Activated gamma-delta T cell treated with Interleukin-2 at 50 U/mL for 16 hours (primary cell): ENCODE measurements around the gene ZNF467.

Experiments
- DNase-seq: peaks from one replicate; pipeline ENCODE4 v3.0.0-alpha.2; 2020

ZNF467 gene

DNA sequence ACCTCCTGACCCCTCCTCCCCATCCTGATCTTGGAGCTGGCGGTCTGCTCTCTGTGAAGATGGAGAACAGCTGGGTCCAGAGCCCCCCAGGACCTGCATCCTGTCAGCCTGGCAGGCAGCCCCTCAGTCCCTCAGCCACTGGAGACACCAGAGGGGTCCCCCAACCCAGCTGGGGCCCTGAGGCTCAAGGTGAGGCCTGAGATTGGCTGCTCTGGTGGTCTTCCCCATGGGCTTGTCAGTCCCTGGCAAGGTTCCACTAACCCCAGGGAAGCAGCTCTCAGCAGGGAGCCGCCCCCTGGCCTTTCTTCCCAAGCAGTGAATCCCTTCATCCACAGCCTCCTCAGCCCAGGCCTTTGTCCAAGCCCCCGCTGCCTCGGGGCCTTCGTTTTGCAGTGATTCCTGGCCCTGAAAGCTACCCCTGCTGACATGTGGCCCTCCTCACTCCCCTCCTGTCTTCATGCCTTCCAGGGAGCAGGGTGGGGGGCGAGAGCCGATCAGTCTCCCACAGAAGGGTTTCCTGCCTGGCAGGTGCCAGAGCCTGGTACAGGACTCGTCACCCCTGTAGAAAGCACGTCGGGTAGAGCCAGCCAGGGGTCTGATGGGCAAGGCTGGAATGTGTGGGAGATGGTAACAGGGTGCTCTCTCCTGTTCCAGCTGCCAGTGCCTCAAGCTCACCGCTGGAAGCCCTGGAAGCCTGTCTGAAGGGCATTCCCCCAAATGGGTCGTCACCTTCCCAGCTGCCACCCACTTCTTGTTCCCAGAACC lies 48.5 kb downstream of the ZNF467 start:
- no peak for DNase-seq

DNA sequence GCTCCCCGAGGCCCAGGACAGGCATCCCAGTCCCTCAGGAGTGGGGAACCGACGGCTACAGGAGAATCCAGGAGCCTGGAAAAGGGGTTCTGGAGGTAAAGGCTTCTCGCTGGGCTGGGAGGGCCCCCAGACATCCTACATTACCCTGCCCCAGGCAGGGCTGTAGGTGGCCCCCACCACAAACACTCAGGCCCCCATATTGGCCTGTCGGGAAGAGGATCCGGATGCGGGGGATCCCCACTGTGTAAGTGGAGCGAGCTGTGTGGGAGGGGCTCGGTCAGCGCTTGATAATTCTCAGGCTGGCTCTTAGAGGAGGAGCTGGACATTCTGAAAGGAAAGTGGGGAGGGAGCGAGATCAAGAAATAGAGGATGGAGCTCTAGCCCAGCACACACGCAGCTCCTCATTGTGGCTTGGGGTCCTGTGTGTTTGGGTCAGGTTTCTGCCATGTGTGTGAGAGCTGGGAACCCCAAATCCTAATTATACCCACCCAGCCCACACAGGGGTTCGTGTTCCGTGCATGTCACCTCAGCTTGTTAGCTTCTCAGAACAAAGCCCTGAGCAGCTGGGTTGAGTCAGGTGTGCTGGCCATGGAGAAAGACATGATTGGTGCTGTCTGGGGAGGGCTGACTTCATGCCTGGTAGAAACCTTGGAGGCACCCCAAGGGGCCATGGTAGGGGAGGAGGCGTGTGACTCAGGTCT lies 49.4 kb downstream of the ZNF467 start:
- no peak for DNase-seq

DNA sequence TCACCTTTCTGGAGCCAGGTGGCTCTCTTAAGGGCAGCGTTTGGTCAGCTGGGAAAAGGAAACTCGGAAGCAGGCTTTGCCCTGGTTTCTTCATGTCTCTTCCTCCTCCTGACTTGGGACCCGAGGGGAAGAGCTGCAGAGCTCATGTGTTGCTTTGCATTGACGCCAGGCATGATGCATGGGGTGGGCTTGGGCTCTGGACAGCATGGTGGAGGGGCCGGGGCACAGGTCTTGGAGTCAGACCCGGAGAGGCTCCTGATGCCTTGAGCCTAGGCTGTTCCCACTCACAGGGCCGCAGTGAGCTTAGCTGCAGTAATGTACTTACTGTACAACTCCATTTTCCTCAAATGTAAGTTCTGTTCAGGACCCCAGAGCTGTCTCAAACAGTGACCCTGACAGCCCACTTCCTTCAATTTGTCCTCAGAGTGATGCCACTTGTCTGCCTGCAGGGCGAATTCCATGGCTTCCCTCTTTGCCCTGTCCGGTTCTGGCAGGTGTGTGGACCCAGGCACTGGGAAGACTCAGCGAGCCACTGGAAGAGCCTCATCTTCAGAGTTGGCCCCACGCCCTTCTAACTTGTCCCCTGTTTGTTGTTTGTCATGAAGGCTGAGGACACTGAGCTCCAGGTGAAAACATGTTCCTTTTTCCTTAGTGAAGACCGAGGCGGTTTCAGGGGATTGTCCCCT lies 50.2 kb downstream of the ZNF467 start:
- no peak for DNase-seq

DNA sequence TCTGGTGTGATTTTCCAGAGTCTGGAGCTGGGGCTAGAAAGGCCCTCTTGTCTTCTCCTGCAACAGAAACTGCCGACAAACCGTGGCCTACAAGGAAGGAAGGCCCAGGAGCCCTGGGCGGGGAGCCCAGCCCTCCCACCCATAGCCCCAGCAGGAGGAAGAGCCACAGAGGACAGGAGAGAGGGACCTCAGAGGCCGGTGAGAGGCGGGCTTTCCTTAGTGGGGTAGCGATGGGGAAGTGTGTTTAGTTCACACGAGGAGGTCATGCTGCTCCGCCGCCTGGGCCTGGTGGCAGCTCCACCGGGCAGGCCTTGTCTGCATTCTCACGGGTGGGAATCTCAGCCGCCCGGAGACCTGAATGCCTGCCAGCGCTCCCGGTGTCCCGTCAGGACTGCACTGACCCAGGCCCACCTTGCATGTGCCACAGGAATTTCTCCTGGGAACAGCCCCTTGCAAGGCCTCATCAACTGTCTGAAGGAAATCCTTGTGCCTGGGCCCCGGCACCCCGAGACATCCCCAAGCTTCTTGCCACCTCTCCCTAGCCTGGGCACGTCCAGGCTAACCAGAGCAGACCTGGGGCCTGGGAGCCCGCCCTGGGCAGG lies 50.9 kb downstream of the ZNF467 start:
- DNase-seq = no peak

DNA sequence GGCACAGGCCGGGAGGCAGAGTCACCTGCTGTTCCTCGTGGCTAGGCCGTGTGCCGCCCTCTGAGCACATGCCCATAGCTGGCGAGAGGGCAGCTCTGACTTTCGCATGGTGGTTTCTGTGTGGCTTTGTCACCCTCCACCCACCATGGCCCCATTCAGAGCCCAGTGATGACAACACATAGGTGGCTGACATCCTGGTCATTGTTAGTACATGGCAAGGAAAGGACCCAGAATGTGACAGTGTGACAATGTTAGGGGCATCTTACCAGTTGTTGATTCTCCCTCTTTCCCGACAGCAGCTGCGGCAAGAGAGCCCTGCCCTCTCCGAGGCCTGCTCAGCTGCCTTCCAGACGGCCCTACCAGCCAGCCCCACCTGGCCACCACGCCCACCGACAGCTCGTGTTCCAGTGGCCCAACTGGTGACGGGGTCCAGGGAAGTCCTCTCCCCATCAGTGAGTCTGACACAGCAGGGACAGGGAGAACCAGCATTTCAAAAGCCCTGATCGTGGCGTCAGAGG lies 52.2 kb downstream of the ZNF467 start:
- no peak for DNase-seq

DNA sequence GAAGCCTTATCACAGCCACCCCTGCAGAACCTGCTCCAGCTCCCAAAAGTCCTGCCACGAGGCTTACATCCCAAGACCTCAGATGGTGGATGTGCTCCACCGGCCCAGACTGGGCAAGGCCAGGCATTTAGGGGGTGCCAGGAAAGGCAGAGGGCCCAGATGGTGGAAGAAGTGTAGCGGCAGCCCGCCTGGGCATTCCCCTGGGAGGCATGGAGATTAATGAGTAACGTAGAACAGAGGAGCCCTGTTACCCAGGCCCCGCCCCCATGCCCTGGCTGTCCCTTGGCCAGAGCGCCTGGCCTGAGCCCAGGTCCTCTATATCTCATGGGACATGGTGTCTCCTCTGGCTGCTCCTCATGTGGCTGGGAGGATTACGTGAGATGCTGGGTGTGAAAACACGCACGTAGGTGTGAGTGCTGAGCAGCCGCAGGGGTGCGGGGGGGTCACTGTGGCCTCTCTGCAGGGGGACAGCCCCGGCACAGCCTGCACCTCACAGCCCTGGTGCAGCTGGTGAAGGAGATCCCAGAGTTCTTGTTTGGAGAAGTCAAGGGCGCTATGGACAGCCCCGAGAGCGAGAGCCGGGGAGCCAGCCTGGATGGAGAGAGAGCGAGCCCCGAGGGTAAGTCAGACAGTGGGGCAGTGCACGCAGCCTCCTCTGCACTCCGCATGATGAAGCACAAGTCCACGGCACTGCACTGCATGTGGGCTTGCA lies 52.9 kb downstream of the ZNF467 start:
- DNase-seq = no peak

DNA sequence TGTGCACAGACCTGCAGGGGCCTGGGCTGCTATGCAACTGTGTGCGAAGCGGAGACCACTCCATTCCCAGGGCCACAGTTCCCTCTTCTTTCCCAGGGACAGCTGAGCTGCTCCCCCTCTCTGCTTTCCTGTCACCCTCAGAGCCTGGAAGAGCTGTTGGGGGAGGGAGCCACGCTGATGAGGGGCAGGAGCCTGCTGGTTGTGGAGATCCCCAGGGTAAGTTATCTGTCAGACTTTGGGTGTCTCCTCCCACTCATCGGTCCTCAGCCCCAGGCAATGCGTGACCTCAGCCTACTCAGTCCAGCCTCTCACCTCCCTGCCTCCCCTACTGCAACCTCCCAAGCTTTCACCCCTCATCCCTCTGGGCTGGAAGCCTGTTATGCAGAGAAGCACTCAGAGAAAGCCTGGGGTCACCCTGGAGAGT lies 53.5 kb downstream of the ZNF467 start:
- DNase-seq = no peak

DNA sequence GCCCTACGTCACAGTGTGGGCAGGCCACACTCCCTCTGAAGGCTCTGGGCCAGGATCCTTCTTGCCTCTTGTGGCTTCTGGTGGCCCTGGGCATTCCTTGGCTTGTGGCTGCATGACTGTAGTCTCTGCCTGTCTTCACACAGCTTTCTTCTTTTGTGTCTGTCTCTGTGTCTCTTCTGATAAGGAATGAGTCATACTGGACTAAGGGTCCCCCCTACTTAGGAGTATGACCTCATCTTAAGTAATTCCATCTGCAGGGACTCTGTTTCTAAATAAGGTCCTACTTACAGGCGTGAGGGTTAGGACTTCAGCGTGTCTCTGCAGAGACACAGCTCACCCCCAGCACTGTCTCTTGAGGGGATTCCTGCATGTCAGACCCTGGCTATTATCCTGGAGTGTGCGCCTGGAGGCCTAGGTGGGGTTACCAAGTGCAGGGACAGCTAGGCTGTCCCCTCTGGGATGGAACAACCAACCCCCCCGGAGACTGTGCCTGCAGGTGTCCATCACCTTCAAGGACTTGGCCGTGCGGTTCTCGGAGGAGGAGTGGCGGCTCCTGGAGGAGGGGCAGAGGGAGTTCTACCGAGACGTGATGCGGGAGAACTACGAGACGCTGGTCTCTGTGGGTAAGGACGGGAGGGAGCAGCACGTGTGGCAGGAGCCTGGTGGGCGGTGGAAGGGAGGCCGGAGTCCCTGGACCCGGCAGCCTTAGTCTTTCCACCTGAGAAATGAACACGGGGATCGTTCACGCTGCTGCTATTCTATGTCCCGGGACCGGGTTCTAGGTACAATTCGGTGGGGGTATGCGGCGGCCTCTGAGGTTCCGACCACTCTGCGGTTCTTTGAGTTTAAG lies 54.1 kb downstream of the ZNF467 start:
- DNase-seq = no peak

DNA sequence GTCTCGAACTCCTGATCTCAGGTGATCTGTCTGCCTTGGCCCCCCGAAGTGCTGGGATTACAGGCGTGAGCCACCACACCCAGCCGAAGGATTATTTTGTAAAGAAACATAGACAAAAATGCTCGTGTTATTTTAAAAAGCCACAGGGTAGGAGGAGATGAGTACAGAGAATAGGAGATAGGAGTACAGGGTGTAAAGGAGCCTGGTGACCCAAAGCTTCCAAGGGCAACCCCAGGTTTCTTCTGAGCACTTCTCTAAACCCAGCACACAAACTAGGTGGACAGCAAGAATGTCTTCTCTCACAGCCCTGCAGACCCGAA lies 54.7 kb downstream of the ZNF467 start:
- DNase-seq = no peak

DNA sequence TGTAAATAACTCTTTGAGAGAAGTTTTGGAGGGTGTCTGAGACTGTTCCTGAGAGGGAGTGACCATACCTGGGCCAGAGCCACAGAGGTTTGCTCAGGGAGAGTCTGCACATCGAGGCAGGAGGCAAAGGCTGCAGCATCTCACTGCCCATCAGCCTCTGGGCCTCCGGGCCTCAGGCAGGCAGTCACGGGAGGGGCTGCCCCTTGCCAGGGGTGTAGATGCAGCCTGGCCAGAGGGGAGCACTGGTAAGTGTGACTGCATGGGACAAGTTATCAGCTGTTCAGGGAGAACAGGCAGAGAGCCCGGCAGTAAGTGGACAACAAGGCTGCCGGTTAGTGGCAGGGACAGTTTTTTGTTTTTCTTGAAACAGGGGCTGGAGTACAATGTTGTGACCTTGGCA lies 55.9 kb downstream of the ZNF467 start:
- no peak for DNase-seq

DNA sequence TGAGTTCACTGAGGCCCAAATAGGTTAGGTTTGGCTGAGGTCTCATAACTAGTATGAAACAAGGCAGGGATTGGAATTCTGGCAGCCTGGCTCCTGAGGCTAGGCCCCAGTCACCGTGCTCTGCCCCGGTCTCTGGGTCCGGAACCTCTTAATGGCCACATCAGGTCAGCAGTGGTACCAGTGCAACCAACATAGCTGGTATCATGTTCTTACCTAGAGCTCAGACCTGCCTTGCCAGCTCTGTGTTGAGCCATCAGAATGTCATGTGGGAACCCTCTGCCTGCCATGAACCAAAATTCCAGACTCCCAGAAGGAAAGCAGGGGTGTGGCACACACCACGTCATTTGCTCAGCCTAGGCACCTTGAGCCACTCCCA lies 56.5 kb downstream of the ZNF467 start:
- no peak for DNase-seq

DNA sequence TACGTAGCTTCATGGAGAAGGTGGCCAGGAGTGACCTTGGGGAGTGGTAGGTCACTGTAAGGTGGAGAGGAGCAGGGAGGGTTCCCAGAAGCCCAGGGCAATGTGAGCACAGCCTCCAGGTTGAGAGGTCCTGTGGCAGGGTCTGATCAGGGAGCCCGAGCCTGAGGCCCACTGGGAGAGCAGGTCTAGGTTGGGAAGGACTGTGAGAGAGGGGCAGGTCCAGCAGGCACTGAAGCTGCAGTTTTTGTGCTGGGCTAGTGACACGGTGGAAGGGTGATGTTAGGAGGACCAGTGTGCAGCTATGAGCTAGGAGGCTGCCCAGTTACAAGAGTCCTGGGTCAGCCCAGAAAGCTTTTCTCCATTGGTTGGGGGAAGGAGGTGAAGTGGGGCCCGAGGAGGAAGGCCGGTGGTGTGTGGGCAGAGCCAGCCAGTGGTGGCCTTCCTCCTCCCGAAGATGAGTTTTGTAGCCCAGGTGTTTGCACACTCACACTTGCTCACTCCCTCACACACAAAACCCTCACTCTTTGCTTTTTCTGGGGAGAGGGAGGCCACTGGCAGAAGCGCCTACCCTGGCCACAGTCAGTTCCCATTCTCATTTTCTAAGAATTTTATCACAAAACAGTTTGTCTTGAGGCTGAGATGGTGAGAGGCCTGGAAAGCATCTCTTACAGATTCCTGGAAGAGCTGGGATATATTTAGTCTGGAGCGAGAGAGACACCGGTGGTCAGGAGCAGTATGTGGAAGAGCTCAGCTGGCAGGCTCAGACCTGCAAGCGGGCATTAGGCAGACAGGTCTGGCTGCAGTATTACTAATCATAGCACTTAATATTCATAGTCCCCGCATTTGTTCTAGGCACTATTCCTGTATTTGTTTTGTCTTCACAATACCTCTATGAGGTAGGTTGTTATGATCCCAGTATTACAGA lies 57.1 kb downstream of the ZNF467 start:
- no peak for DNase-seq

DNA sequence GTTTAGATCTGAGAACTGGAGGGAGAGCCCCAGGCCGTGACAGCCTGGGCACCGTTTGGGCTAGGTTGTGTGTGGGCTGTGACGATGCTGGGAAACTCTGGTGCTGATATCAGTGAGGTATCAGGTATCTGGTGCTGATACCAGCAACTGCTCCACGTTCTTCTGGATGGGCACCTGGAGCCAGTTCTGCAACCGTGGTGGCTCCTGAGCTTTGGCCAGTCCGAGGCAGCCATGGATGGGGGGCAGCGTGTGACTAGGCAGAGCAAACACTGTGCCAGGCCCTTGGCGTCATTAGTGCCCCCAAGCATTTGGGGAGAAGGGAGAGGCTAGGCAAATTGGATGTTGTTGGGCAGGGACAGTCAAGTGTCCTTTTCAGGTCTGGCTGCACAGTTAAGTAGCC lies 57.9 kb downstream of the ZNF467 start:
- no peak for DNase-seq

DNA sequence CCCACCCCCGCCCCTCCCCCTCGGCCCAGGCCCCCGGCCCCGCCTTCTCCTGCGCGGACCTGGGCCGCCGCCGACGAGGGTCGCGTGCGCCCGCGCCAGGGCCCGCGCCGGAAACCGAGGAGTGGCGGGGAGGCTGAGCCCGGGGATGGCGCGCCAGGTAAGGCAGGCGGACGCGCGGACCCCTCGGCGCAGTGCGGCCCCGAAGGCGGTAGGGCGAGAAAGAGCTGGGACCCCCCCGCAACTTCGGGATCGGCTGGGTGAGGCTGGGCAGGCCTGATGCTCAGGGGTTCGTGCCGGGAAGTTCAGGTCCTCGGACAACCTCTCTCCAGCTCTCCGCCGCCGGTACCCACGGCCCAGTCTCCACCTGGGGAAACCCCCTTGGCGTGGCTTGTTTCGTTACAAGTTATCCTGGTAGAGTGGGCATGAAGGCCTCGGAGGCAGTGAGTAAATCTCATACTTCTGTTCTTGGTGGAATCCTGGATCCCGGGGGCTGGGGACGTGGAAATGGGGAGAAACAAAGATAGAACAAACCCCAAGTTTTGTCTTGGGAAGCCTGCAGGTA lies 58.4 kb downstream of the ZNF467 start:
- DNase-seq = no peak
